ENCODE measurements around the gene TRMU.

TRMU gene, protein sequence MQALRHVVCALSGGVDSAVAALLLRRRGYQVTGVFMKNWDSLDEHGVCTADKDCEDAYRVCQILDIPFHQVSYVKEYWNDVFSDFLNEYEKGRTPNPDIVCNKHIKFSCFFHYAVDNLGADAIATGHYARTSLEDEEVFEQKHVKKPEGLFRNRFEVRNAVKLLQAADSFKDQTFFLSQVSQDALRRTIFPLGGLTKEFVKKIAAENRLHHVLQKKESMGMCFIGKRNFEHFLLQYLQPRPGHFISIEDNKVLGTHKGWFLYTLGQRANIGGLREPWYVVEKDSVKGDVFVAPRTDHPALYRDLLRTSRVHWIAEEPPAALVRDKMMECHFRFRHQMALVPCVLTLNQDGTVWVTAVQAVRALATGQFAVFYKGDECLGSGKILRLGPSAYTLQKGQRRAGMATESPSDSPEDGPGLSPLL

DNA sequence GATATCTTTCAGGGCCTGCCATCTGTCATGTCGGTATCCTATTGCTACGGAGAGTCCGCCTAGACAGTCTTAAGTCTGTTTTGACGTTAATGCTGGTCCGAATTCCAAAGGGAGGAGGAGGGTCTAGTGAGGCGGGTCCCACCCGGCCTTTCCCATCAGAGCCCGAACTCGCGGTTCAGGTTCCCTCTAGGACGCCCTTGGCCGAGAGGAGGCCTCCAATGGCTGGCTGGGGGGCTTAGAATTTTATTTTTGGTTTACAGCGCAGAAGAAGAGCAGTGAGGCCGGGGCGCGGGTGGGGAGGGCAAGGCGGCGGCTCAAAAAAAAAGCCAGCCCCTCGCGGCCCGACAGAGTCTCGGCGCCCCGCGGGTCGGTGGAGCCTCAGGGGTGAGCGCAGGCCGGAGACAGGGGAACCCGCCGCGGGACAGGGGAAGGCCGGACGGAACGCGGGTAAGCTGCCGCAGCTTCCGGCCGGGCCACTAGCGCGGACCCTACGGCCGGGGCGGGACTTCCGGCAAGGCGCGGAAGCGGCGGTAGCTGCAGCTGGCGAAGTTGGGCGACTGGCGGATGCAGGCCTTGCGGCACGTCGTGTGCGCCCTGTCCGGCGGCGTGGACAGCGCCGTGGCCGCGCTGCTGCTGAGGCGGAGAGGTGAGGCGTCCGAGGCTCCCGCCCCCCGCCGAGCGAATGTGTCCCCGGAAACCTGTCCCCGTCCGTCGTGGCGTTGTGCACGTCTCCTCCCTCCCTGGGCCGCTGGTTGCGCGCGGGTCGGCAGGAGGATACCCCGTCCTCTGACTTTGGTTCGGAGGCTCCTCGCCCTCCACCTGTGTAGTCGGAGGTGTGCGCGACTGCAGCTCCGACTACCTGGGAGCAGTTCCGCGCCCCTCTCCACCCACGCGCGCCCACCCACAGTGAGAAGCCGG, at the start of gene TRMU:
Gene TRMU (plus strand): TSS at position 514 of the 918 bp plus-strand sequence. CDS start 51 bp downstream, at position 565.
- peak; percentile 61 for DNase-seq (ENCODE audit: low read depth)

DNA sequence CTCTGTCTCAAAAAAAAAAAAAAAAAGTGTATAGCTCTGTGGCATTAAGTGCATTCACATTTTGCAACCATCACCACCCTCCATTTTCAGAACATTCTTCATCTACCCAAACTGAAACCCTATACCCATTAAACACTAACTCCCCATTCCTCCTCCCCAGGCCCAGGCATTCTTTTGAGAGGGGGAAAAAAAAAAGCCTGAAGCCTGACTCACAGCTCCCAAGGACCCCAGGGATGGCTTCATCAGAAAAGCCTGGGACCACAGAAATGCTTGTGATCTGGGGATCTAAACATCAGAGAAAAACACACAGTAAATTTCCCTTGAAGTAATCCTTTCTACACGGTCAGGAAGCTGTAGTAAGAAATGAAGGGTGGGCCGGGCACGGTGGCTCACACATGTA, 49.5 kb upstream of the TRMU start:
- no peak for DNase-seq (ENCODE audit: low read depth)

DNA sequence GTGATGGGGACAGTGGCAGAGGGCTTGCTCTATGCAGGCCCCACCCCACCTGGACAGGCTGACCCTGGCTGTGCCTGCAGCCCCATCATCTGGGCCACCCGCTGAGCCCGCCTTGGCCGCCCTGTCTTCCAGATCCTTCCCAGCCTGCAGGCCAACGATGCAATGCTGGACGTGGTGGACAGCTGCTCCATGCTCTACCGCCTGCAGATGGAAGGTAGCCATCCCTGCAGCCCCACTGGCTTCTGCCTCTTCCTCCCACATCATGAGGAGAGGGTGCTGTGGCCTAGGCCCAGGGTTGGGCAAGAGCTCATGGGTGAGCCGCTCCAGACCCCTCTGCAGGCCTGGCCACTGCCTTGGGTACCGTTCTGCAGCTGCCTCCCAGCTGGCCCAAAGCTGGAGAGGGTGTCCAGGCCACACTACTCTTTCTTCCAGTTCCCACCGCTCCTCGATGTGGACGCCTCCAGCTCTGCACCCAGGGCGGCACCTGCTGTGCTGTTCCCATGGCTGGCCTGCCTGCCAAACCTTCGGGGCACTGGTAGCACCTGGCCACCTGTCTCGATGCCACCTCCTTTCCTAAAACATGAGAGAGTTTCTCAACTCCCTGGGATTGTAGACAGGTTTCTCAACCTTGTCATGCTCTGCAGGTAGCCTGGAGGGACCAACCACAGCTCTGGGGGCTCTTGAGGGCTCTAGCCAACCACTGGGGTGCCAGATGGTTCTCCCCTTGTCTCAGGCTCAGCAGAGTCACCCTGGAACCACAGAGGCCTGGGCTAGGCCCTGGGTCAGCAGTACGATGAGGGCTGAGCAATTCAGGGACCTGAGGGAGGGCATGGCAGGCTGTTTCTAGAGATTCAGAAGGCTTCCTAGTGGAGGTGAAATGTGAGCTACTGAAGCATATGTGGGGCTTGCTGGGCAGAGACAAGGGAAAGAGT, 48.3 kb upstream of the TRMU start:
- DNase-seq (ENCODE audit: low read depth) = no peak

DNA sequence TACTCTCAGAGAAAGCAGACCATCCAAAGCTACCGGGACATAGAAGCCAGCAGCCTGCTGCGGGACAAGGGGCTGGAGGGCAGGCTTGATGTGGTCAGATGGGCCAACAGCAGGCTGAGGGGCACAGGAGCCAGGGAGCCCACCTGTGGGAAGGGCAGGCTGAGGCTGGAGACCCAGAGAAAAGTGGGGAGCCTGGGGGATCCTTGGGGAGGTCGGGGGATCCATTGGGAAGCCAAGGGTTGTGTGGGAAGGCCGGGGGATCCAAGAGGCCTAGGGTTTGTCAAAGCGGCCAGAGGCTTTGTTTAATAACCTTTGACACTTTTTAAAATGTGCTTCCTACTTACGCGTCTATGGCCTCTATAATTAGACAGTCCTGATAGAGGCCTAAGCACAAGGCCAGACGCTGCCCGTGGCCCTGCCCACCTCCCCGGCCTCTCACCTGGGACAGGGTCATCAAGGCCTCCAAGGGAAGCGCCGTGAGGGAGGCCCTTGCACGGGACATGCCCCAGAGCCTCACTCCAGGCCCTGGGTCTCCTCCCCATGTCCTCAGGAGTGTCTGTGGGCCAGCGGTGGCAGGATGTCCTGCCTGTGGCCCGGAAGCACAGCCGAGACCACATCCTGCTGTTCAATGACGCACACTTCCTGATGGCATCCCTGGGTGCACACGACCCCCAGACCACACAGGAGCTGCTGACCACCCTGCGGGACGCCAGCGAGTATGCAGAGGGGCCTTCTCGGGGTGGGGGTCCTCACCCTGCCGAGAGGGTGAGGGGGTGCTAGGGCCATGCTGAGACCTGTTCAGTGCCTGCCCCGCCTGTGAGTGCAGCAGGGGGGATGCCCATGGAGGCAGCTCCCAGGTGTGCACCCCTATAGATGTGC, 47.4 kb upstream of the TRMU start:
- DNase-seq (ENCODE audit: low read depth) = no peak

DNA sequence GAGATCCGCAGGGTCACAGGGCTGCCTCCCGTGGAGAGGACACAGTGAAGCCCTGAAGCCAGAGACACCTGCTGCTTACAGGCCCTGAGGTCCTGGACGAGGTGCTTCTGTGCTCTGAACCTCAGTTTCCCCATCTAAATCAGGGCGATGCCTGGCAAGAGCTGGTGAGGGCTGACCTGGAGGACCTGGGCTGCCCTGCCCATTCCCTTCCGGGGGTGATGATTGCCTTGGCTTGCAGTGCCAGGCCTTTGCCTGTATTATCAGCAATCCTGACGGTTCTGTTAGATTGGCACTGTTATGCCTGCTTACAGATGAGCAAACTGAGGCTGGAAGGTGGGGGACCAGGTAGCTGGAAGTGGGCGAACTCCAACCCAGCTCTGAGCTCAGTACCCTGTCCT, 46.7 kb upstream of the TRMU start:
- DNase-seq (ENCODE audit: low read depth) = no peak

DNA sequence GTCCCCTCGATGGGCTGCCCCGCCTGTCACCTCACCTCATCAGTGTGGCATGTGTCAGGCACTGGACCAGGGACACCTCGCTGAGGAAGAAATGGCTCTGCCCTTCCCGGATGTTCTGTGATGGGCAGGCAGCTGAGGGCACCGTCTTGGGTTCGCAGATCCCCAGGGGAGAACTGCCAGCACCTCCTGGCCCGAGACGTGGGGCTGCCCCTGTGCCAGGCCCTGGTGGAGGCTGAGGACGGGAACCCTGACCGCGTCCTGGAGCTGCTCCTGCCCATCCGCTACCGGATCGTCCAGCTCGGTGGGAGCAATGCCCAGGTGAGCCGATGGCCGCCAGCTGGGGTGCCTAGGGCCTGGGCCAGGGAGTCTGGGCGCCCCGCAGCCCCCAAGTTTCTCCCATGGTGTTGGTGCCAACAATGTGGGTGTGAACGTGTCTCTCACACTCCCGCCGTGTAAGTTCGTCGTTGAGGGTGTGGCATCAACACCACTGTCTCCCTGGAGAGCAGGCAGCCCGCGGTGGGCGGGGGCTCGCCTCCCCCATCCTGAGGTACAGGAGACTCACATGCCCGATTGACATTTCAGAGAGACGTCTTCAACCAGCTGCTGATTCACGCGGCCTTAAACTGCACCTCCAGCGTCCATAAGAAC, 46.1 kb upstream of the TRMU start:
- DNase-seq (ENCODE audit: low read depth) = no peak

DNA sequence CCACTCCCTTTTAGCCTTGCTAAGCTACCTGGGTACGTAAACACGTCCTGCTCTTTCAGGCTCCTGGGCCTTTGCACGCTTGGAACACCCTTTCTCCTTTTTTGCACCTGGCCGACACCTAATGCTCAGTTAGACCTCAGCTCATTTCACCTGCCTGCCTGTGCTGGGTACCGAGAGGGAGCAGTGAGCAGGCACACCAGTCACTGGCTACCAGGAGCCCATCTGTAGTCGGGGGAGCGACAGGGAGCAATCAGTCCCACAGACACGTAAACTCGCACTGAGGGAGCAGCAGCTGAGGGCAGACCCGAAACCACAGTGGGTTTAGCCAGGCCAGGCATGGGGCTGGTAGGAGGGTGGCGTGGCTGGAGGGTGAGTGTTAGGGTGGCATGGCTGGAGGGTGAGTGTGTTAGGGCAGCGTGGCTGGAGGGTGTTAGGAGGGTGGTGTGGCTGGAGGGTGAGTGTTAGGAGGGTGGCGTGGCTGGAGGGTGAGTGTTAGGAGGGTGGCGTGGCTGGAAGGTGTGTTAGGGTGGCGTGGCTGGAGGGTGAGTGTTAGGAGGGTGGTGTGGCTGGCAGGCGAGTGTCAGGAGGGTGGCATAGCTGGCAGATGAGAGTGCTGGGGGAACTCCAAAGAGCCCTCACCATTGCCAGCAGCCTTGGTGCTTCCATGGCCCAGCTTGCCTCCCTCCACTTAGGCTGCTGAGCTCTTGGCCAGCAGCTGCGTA, 45.2 kb upstream of the TRMU start:
- no peak for DNase-seq (ENCODE audit: low read depth)

DNA sequence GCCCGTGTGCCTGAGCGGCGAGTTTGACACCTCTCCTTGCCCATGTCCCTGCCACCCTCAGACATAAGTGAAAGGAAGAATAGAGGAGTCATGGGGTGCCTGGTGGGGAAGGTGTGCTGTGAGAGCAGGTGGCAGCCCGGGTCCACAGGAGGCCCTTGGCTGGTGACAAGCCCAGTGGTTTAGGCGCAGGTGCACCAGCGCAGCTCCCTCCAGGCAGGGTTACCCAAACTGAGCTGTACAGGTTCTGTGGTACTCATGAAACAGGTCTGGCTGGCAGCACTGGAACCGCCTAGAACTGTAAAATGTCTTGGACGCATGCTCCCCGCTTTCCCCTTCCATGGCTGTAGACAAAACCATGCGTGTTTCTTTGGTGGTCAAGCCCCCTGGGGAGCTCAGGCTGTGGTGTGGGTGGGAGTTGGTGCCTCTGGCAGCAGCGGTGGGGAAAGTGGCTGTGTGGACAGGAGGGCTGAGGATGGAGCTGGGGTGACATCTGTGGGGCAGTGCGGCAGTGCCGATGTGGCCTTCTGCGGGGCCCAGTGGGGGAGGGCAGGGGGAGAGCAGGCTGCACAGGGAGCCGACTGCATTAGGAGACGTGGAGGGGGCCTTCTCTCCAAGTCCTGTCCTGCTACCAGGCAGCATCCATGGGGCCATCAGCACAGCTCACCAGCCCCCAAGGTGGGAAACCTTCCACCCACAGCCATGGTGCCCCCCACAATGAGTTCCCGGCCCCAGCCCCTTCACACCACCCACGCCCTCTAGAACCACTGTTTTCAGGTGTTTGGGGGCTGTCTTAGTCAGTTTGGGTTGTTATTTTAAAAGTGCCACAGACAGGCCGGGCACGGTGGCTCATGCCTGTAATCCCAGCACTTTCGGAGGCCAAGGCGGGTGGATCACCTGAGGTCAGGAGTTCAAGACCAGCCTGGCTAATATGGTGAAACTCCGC, 44.4 kb upstream of the TRMU start:
- DNase-seq (ENCODE audit: low read depth) = no peak

DNA sequence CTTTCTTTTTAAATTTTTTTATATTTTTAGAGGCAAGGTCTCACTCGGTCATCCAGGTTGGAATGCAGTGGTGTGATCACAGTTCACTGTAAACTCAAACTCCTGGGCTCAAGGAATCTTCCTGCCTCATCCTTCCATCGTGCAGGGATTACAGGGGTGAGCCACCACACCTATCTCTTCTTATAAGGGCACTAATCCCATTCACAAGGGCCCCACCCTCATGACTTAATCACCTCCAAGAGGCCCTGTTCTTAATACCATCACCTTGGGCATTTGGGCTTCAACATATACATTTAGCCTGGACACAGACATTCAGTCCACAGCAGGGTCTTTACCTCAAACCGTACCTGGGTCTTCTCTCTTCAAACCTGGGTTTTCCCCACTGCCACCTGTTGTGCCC, 43.3 kb upstream of the TRMU start:
- no peak for DNase-seq (ENCODE audit: low read depth)

DNA sequence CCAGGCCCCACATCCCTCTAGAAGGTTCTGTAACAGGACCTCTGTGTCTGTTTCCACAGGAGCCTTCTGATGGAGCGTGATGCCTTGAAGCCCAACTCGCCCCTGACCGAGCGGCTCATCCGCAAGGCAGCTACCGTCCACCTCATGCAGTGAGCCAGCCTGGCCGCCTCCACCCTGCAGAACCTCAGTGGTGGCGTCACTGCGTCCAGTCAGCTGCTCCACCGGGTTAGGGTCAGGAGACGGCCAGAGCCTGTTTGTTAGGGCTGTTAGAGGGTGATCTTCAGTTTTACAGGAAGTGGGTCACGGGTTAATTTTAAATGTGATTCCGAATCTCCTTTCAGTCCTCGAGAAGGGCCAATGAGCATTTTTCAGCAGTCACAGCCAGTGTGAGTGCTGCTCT, 42.8 kb upstream of the TRMU start:
- DNase-seq (ENCODE audit: low read depth) = no peak

DNA sequence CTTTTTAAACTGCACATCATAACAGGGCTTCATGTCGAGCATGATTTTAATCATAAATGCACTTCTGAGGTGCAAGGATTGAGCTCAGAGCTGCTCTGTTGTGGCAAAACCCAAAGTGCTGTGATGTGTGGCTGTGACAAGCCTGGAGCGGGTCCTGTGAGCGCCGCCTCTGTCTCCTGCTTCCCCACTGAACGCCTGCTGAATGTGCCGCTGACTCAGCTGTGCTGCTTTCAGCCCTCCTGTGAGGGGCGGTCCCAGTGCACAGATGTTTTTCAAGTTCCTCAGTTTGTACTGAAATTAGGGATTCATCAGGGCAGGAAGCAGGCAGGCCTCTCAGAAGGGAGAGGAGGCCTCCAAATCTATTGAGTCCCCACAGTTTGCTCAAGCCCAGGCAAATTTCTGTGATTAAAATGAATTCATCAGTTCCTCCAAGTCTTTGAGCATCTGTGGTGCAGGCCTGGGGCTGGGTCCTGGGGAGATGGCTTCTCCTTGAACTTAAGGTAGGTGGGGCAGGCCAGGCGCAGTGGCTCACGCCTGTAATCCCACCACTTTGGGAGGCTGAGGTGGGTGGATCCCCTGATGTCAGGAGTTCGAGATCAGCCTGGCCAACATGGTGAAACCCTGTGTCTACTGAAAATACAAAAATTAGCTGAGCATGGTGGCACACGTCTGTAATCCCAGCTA, 41.8 kb upstream of the TRMU start:
- DNase-seq (ENCODE audit: low read depth) = no peak

DNA sequence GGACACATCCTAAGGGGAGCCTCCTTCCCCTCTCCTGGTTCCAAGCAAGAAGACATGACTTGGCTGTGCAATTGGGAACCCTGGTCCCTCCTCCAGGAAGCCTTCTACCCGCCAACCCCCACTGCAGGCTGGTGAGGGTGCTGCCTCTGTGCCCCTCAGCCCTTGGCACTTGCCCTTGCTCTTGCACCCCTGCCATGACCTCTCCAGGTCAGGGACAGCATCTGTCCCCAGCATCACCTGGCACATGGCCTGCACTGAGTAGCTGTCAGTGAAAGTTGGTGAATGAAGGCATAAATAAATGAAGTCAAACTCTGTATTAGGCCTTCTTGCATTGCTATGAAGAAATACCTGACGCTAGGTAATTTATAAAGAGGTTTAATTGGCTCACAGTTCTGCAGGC, 40.7 kb upstream of the TRMU start:
- no peak for DNase-seq (ENCODE audit: low read depth)

DNA sequence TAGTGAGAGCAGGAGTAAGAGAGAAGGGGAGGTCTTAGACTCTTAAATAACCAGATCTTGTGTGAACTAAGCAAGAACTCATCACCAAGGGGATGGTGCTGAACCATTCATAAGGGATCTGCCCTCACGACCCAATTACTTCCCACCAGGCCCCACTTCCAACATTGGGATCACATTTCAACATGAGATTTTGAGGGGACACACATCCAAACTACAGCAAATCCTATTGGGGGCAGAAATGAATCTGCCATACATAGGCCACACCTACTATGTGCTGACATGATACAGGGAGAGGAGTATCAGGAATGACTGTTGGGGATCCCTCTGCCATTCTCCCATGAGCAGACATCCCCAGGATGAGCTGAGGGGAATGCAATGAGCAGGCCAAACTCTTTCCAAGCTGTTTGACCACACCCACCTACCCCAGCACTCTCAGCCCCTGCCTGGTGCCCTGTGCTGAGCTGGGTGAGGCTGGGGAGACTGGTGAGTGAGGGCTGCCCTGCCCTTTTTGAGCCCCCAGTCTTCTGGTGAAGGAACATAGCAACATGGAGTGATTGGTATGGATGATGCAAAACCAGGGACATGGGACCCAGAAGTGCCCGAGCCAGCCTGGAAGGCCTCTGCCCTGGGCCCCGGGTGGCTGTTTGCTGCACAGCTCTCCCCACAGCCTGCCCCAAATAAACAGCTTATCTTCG, 40.1 kb upstream of the TRMU start:
- no peak for DNase-seq (ENCODE audit: low read depth)

DNA sequence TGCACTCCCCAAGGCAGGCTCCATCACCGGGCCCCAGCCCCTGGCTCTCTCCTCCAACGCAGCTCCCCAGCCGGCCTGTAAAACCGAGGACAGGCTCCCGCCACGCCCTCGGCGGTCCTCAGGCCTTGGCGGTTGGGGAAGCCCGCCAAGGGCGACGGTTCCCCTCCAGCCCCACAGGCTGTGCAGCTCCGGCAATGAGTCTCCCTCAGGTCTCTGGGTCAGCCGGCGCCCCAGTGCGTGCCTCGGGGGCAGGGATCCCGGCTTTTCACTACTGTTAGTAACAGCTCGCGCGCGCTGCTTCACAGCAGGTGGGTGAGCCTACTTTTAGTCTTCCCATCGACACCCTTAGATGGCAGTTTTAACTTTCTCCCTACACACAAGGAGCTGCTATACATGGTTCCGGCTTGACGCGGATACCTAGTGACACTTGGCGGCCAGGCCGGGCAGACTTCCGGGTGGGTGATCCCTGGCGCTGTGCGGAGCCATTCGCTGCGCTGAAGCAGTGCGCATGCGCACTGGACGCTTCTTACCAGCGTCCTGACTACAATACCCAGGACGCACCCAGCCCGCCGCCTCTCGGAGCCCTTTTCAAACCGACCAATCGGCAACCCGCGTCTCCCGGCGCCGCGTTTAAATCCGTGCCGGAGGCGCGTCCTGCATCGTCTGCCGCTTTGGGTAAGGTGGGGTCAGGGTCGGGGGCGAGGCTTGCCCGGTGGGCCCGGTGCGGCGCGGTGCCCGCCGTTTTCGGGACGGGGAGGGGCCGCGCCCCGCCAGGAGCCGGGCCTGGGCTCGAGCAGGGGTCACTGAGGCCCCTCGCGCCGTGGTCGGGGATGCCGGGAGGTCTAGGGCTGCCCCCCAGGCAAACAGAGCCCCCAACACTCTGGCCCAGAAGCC, 39.0 kb upstream of the TRMU start, which contains the start of gene GTSE1:
Gene GTSE1 (plus strand): TSS at position 614 of the 894 bp plus-strand sequence. CDS start 531 bp downstream, outside the sequence.
- DNase-seq (ENCODE audit: low read depth) = peak; percentile 94

DNA sequence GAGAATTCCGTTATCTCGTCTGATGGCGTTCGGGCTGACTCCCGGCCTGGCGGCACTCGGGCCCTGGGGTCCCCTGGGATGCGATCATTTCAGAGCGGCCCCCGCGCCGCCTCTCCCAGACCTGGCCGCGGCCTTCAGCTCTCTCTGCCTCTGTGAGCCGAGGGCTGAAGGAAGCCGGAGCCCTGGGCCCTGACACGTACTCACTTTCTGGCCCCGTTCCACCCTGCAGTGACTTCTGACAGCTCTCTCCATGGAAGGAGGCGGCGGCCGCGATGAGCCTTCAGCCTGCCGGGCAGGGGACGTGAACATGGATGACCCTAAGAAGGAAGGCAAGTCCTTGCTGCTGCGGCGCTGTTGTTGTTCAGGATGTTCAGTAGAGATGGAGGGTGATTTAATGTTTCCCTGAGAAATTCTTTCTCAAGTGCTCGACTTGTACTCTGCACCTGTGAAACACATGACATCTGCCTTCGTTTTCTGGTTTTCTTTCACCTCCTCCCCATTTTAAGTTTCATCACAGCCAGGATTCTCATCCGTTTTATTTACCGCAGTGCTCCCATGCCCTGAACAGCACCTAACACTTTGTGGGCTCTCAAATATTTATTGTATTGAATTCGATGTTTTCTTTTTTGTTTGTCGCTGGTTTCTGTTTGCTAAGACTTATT, 38.2 kb upstream of the TRMU start:
- no peak for DNase-seq (ENCODE audit: low read depth)

DNA sequence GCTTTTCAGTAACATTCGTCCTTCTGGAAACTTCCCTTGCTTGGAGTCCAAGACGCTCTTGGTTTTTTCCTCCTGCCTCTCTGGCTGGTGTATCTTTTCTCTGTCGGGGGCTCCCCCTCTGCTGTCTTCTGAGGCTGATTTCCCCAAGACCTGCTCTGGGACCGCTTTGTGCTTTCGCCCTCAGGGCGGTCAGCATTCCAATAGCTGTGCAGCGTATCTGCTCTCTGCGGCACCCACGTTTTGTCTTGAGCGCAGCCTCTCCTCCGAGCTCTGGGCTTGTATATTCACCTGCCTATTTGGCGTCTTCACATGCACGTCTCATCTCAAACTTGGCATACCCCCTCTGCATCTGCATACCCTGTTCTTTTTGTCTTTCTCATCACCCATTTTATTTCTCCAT, 36.4 kb upstream of the TRMU start:
- DNase-seq (ENCODE audit: low read depth) = no peak

Measured in activated gamma-delta T cell treated with anti-CD3 and anti-CD28 coated beads, Interleukin-2, amount 50 U/mL, for 16 hours (primary cell).